GM21528 (cell line): ENCODE measurements around the gene ATG5.
A peak's percentile ranks its signal among the peaks of the same experiment; 100 is the strongest.

Experiments used
- ATAC-seq: cut with Tn5 transposase; IDR thresholded peaks from one replicate; pipeline ENCODE4 v1.9.1; 2021; ENCODE audit warnings: mild to moderate bottlenecking, moderate library complexity; ENCODE audit not compliant: unreplicated experiment, low FRiP score

The ATG5 gene

GRCh38 chr6:106186714-106187113 lies 138.8 kb downstream of the ATG5 start:
- no peak for ATAC-seq

DNA sequence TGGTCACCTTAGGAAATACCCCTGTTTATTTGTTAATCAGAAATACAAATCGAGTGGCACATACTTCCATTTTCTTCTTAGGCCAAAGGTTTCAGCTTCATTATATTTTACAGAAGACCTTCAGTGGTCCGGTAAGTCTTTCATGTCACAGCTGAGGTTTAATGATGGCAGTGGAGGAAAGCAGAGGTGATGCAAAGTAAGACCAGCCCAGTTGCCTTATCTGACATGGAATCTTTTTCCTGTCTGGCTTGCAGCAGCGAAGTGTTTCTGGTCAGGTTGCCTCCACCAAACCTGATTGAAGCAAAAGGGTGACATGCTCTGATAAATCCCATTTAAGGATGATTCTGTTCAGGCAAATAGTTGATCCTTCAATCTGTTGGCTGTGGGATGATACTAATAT lies 139.4 kb downstream of the ATG5 start:
- ATAC-seq = no peak

- no peak for ATAC-seq
Observed at GRCh38 chr6:106185615-106186014, 139.9 kb downstream of the ATG5 start.

- ATAC-seq = no peak
Observed at GRCh38 chr6:106184629-106185028, 140.9 kb downstream of the ATG5 start.

- no peak for ATAC-seq
Observed at GRCh38 chr6:106183430-106183829, 142.1 kb downstream of the ATG5 start.

- peak; percentile 77 for ATAC-seq
Observed at GRCh38 chr6:106182455-106182854, 143.1 kb downstream of the ATG5 start.

GRCh38 chr6:106181664-106182418 lies 143.7 kb downstream of the ATG5 start:
- peak; percentile 39 for ATAC-seq

DNA sequence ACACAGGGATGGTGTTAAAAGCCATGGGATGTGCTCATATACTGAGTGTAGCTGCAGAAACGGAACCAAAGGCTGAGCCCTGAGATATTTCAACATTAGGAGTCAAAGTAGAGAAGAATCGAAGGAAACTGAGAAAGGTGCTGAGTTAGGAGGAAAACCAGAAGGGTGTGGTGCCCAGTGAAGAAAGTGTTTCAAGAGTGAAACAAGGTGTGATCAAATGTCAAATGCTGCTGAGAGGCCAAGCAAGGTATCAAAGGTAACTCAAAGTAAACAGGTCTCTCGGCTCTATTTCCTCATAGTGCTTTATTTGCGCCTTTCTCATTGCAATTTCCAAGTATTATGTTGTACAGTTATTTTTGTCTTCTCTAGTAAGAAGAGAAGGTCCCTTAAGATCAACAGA lies 145.4 kb downstream of the ATG5 start:
- no peak for ATAC-seq

DNA sequence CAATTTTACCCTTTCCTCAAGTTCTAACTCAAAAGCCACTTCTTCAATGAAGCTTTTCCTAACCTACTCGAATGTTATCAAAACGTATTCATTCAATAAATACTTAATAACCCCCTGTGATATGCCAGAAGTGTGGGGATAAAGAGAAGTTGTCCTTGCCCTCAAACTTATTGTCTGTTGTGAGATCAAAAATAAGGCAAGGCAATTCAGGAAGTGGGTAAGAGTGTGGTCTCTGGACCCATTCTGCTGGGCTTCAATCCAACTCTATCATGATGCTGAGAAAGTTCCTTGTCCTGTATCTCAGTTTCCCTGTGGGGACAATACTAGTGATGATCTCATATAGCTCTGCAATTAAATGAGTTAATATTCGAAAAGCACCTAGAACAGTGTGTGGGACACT lies 146.7 kb downstream of the ATG5 start:
- ATAC-seq = no peak

DNA sequence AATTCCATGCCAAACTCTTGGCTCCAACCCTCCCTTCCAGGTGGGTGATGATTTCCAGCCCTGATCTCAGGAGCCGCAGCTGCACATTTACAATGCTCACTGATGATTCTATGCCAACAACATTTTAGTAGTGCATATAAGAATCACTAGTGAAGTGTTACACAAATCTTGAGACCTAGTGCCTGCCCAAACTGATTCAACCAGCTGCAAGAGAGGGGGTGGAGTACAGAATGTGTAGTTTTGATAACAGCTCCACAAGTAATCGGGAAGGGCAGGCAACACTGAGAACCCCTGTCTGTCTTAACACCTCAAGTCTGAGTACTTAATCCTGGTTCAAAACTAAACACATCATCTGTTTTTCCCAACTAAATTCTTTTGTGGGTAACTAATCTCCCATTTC lies 147.8 kb downstream of the ATG5 start:
- ATAC-seq = no peak

GRCh38 chr6:106173124-106173879 lies 152.3 kb downstream of the ATG5 start:
- ATAC-seq = no peak

- ATAC-seq = no peak
Observed at GRCh38 chr6:106170030-106170791, 155.3 kb downstream of the ATG5 start.

- ATAC-seq = no peak
Observed at GRCh38 chr6:106169517-106169916, 156.0 kb downstream of the ATG5 start.

GRCh38 chr6:106168097-106168888 lies 157.3 kb downstream of the ATG5 start:
- no peak for ATAC-seq

DNA sequence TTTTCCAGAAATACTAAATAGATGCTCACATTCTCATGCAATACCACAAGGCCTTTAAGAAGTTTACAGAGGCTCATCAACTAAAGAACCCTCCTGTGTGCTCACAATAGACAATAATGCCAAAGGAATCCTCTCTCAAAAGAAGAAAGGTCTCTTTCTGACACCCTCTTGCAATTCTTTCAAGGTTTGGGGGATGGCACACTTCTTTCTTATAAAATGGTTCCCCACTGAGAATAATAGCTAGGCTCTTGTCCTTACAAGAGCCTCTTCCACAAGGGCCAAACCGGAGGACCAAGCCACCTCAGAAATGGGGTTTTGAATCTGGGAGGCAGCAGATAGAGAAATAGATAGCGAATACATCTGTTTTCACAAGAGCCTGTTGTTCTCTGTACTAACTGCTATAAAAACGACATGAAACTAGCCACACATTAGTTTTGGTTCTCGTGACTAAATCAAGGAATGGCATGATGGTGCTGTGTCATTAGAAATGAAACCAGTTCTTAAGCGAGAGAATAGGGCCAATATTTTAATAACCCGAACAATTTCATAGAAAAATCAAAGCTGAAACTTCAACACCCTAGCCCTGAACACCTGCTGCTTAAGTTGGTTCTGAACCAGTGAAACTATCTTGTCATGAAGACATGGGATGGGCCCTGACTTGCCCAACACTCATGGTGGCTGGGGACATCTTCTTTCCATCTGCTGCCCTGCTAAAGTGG lies 158.3 kb downstream of the ATG5 start:
- ATAC-seq = peak; percentile 54

- ATAC-seq = no peak
Observed at GRCh38 chr6:106165885-106166485, 159.6 kb downstream of the ATG5 start.

DNA sequence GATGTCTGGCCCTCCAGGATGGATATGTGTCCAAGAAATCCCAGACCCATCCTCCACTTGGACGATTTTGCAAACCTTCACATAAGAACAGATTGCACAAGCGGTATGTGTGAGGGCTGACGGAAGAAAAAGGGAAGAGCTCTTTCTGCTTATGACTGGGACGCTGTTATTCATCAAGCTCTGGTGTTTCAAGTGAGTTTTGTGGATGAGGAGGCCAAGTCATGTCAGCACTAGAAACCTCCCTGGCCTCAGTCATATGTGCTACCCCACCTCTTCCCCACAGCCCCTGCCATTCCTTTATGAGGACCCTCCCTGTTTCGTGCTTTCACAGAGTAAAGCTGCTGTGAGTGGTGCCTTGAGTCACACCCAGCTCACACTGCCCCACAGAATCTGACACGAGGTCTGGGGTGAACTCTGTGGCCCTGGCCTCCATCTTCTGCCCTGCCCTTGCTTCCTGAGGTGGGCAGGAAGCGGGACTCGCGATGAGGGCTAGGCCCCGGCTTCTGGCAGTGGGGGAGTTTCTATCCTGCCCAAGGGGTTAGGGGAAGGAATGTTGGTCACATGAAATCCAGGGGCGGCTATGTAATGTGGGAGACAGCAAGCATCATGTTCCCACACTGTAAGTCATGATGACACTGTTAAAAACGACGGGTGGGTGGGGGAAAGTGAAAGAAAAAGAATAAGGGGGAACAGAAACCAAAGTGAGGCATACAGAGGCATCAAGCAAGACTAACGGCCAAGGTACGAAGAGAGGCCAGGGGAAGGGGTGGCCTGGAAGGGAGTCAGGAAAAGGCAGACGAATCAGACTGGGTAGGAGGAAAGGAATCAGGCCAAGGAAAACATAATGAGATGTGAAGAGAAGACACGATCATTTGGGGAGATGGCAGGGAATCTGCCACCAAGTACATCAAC lies 161.3 kb downstream of the ATG5 start:
- ATAC-seq = peak; percentile 53

DNA sequence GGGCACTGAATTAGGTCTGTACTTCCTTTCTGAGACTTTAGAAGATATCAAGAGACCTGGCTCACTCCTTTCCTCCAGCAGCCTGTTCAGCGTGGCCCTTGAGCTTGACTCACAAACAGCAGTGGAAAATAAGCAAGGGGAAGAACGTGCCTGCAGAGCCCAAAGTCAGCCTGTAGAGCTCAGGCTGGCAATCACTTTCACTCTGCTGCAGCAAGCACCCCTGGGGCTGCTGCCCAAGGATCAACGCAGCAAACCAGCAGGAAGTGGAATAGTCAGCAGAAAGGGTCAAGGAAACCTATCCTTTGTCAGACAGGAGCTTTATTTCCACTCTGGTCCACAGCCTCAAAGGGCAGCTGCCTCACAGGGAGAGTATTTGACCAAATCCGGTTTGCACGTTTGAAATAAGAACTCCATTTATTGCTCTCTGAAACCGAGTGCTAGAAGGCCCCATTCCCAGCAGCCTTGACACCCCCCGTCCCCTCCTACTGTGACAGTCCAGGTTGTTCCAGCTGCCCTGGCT lies 162.1 kb downstream of the ATG5 start:
- peak; percentile 30 for ATAC-seq
